Cardiac atrium fibroblast (primary cell): ENCODE measurements around the gene ZNF443. TPM values are rescaled to one million over a fixed set of nuclear protein-coding genes. Genes with fewer than 3 reads are reported as not detected.

Source experiments
- total RNA-seq: library from RNA; depleted of rRNA; stranded (reverse); fragments of >200 nt; gene quantifications from 2 replicates; pipeline ENCODE4 v1.2.3, GENCODE V29; 2015

ZNF443 gene
- 0.36 and 2.3 TPM in 2 replicates for total RNA-seq

DNA sequence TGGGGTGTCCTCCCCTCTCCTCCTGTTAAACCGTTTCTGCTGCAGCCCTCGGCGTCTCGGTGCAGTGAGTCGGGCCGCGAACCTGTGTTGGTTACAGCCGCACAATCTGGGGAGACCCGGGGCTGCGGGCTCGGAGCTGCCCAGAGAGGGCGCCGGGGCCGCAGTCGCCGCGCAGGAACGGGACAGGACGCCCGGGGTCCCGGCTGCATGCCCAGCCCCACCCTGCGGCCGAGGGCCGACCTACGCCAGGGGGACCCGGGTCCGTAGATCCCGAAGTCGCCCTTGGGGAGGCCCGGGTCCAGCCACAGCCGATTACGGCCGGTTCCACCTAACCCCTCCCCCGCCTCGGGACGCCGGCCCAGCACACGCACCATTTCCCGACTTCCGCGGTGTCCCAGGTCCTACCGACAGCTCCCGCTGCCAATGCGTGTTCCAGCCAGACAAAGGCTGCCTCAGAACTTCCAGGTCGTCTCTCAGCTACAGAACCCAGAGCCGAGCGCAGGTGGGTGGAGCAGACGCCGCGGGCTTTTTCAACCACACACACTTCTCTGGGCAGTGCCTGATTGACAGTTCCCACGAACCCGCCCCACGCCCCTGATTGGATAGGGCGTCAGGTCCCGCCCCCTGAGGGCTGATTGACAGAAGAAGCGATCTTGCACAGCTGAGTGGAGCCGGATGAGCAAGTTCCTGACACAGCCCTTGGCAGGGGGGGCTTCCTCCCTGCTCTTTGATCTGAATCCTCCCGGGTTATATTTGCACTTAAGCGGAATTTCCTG, at the start of gene ZNF443:
Gene ZNF443 (minus strand): TSS at position 481 of the 776 bp plus-strand sequence. CDS start 107 bp downstream, at position 374.

DNA sequence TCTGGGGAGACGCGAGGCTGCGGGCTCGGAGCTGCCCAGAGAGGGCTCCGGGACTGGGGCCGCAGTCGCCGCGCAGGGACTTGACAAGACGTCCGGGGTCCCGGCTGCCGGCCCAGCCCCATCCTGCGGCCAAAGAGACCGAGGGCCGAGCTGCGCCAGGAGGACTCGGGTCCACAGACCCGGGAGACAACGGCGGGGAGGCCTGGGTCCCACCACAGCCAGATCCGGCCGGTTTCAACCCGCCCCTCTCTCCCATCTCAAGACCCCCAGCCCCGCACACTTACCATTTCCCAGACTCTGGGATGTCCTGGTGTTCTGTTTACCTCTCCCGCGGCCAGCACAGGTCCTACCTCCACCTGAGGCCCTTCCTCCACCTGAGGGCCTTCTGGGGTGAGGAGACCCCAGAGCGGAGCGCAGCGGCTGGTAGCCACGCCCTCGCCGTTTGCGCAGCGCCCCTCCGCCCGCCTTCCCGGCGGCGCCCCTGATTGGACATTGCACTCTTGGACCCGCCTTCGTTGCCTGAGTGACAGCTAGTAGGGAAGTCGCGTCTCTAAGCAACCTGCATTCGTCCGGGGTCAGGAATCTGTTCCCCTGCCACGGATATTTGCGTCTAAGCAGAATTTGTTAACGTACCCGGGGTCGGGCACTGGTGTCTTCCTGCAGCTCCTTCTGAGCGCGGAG, 43.7 kb upstream of the ZNF443 start, which contains the start of gene ZNF709:
Gene ZNF709 (minus strand): TSS at position 446 of the 681 bp plus-strand sequence. CDS start 159 bp downstream, at position 287.

DNA sequence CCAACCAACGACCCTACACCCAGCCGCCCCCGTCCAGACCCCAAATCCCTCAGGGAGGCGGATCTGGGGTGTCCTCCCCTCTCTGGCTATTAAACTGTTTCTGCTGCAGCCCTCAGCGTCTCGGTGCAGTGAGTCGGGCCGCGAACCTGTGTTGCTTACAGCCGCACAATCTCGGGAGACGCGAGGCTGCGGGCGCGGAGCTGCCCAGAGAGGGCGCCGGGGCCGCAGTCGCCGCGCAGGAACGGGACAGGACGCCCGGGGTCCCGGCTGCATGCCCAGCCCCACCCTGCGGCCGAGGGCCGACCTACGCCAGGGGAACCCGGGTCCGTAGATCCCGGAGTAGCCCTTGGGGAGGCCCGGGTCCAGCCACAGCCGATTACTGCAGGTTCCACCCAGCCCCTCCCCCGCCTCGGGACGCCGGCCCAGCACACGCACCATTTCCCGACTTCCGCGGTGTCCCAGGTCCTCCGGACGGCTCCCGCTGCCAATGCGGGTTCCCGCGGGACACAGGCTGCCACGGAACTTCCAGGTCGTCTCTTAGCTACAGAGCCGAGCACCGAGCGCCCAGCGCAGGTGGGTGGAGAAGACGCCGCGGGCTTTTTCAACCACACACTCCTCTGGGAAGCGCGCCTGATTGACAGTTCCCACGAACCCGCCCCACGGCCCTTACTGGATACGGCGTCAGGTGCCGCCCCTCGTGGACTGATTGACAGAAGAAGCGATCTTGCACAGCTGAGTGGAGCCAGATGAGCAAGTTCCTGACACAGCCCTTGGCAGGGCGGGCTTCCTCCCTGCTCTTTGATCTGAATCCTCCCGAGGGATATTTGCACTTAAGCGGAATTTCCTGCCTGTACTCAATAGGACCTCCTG, 40.0 kb downstream of the ZNF443 start, which contains the start of gene ZNF799:
Gene ZNF799 (minus strand): TSS at position 639 of the 870 bp plus-strand sequence. CDS start 201 bp downstream, at position 438.

Other genes with a start within 250 kb of the ZNF443 start
- 2.9 and 4.7 TPM in 2 replicates for gene ZNF44, start 146.1 kb downstream of the ZNF443 start, total RNA-seq
- 2.0 and 11.7 TPM in 2 replicates for gene ZNF563, start 107.4 kb downstream of the ZNF443 start, total RNA-seq
- 2.3 and 4.9 TPM in 2 replicates for gene ZNF442, start 75.3 kb downstream of the ZNF443 start, total RNA-seq
- gene ZNF799, start 39.8 kb downstream of the ZNF443 start, total RNA-seq: 1.1 and 3.2 TPM in 2 replicates
- 2.5 and 2.6 TPM in 2 replicates for gene ZNF709, start 43.8 kb upstream of the ZNF443 start, total RNA-seq
- gene ZNF564, start 110.5 kb upstream of the ZNF443 start, total RNA-seq: 3.1 and 7.0 TPM in 2 replicates
- 4.7 and 7.1 TPM in 2 replicates for gene ZNF490, start 169.8 kb upstream of the ZNF443 start, total RNA-seq
- 6.3 and 6.9 TPM in 2 replicates for gene ZNF791, start 169.9 kb upstream of the ZNF443 start, total RNA-seq
- 75.3 and 96.9 TPM in 2 replicates for gene MAN2B1, start 225.7 kb upstream of the ZNF443 start, total RNA-seq
- 5.7 and 6.1 TPM in 2 replicates for gene WDR83, start 225.8 kb upstream of the ZNF443 start, total RNA-seq
- gene DHPS, start 240.9 kb upstream of the ZNF443 start, total RNA-seq: 52.3 and 60.5 TPM in 2 replicates
- gene GNG14, start 247.0 kb upstream of the ZNF443 start, total RNA-seq: not detected in 2 replicates